Epithelial cell of prostate (primary cell): Measurements from ENCODE around the gene AGAP3.

ENCODE experiments used
- DNase-seq: peaks from one replicate; pipeline ENCODE4 v3.0.0-alpha.2; 2011; ENCODE audit warnings: low read depth, low spot score
- H3K27ac ChIP-seq: fragments of 450-650 bp; 2 replicates; pipeline ENCODE4 v1.5.1; 2017; ENCODE audit warnings: mild to moderate bottlenecking

The AGAP3 gene

DNA sequence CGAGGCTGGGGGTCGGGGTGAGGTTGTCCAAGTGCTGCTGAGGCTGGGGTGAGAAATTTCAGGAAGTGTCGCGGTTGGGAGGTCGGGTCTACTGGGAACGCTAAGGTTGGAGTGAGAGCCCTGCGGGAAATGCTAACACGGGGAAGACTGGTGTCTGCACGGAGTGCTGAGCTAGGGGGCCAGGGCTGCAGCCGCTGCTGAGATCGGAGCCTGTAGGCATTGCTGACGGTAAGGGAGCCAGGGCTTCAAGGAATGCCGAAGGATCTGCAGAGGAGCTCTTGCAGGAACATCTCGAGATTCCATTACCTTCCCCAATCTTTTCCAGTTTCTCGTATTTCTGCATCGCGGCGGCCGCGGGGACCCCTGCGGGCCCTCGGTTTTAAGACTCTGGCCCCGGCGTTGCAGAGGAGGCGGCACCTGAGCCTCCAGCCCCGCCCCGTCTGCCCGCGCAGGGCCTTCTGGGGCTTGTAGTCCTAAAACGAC, 28.7 kb upstream of the AGAP3 start, which contains the start of gene CDK5:
Gene CDK5, minus strand, starts transcription at position 392 of the 483 bp plus-strand sequence. Its CDS starts 49 bp downstream, at position 343.
- H3K27ac ChIP-seq = peak within 1 kb of the TSS; percentile 94
- no peak for DNase-seq

DNA sequence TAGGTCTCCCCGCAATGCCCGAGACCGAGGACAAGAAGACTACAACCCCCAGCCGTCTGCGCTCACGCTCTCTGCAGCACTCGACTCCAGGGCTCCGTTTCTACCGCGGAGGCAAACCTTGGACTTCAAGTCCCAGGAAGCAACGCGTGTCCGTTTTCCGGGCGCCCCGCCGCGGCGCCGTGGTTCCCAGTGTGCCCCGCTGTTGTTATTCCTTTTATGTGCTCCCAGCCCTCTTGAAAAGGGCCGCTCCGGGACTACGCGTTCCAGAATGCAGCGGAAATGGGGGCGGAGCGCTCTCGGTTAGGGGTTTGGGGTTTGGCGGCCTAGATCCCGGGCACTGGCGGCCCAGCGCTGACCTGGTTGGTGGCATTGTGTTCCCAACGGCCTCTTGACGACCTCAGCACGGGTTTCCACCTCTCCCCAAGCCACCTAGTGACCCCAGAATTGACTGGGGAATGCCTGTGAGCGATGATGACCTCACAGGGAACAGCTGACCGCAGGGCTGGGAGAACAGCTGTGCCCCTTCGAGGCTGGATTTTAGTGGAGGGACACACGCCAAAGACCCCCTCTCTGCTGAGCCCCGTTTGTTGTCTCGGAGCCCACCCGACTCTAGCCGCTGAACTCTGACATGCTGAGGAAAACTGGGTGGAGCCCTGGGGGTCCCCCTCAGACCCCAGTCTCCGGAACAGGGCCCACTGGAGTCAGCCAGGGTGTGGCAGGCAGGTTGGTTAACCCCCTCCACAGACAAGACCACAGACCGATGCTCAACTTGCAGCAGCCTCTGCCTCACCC, 28.1 kb upstream of the AGAP3 start:
- H3K27ac ChIP-seq = peak overlapping the region; percentile 94
- DNase-seq = peak; percentile 99

DNA sequence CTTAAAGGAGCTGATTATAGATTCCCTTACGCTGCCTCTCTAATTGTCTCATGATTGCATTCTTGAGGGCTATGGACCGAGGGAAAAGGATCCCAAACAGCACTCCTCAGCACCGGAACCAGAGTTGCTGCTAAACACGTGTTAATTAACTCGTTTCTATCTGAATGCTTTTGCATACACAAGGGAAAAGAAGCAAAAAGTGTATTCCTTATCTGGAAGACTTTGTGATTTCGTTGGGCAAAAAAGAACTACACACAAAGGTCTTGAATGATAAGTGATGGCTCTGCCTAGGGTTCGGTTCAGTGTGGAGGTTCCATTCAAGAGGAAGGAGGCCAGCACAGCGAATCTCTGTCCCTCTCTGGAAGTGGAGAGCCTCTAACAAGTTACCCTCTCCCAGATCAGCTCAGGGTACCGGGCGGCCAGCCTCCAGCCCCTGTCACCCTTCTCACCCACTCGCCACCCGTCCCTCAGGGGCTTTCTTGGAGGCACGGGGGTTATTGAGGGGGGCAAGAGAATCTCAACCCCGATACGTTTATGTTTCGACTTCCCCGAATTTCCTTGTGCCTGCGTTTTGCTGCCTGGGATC, 27.4 kb upstream of the AGAP3 start:
- H3K27ac ChIP-seq = peak overlapping the region; percentile 94

DNA sequence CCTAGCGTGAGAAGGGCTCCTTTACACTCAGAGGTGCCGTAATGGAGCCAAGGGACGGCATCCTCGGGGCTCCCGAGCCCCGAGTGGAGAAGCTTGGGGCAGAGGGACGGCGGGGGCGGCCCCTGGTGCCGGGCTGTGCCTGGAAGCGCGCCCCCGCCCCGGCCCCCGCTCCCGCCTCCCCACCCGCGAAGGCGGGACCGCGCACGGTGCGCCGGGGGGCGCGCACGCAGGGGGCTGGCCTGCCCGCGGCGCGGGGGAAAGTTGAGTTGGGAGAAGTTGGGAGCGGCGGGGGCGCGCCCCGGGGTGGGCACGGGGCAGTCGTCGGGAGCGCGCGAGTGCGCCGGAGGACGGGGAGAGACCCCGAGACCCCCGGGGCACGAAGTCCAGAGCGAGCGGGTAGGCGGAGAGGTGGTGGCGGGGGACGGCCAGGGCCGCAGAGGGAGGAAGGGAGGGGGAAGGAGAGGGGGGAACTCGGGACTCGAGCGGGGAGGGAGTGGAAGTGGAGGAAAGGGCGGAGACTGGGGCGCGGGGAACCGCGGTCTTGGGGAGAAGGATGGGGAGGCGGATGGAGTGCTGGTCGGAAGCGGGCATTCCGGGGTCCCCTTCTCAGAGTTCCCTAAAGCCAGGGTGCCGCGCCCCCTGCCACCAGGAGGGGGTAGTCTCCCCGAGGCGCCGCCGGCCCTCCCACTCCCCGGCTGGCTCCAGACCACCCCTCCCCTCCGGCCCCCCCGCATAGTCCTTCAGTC, 26.7 kb upstream of the AGAP3 start, which contains the start of gene SLC4A2:
Gene SLC4A2, plus strand, starts transcription at position 223 of the 746 bp plus-strand sequence. CDS start 2,399 bp downstream, outside the sequence.
- H3K27ac ChIP-seq = peak within 1 kb of the TSS; percentile 94
- DNase-seq = no peak

More for the DNA sequence above, 27.4 kb upstream of the AGAP3 start:
- no peak for DNase-seq

DNA sequence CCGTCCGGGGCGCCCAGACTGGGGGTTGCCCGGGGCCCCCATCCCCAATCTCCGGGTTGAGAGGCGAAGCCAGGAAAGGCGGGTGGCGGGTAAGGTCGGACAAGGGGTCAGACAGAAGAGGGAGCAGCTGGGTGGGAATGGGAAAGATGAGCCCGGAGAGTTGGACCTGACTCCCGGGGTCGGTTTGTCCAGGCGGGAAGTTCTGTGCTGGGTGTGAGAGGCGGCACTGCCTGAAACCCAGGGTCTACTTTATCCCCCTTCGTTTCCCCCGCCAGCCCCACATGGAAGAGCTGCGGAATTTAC, 26.2 kb upstream of the AGAP3 start:
- H3K27ac ChIP-seq = peak overlapping the region; percentile 94
- no peak for DNase-seq

DNA sequence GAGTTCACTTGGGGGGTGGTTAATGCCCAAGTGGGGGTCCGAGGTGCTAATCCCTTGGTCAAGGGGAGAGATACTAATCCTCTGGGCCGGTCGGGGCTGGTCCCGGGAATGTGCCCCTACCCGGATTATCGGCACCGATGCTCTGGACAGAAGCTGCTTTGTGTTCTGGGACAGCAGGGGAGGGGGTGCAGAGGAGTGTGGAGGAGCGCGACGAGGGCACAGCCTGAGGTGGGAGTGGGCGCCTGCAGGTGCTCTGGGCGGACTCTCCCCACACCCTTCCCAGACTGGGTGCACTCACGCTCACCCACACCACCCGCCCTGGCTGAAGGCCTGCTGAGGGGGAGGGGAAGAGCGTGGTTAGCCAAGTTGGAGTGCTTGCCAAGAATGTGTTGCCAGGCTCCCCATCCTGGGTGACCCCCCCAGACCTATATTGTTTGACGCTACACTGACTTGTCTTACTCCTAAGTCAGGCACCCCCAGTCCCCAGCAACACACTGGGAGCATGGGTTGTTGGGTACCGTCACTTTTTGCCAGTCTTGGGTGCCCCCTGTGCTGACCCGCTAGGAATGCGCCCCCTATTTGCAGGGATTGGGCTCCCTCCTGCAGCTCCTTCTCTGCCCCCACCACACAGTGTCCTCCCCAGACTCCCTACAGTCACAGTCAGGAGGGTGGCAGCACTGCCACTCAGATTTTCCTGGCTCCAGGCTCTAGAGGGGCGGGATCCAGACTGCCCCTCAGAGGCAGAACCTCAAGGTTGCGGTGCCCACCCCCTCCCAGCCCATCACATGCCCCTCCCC, 25.7 kb upstream of the AGAP3 start:
- H3K27ac ChIP-seq = peak overlapping the region; percentile 94
- DNase-seq = no peak

DNA sequence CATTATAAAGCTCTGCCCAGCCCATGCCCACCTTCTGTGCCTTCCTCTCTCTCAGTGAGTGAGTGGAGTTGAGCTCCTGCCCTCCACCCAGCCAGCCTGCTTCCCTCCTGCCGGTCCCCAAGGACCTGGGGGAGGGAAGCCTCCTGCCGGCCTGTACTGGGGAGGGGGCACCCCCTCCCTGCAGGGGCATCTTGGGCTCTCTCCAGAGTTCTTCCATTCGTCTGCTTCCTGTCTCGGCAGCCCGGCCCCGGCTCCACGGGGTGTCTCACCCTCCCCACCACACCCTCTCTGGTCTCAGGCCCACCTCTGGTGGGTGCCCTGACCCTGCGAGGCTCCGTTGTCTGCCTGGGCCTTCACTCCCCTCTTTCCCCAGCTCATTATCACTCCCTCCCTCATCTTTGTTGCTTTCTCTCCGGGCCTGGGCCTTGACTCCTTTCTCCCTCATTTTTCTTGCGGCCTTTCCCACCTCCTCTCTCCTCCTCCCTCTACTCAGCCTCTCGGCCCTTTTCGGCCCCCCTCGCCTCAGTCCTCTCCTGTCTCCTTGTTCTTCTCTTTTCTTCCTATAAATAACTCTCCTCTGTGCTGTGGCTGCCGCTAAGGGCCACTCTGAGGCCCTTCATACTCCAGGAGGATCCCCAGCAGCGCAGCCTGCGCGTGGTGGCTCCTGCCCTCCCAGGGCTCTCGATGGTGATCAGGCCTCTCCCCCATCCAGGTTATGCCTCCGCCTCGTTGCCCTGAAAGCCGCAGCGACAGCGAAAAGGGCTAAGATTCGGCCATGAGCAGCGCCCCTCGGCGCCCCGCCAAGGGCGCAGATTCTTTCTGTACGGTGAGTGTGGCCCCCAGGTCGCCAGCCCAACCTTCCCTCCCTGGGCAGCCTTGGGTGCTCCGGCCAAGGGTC, 24.8 kb upstream of the AGAP3 start:
- DNase-seq = no peak
- no peak overlapping the region for H3K27ac ChIP-seq

DNA sequence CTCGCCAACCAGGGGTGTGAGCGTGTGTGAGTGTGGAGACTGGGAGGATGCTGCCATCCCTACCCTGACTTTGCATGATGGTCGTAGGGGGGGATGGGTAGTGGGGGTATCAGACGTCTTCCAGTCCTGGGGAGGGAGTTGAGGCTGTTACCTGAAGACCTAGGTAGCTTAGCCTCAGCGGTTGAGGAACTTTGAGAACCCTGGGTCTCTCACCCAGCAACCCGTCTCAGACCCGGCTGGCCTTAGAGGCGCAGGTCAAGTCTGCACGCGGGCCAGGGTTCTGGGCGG, 24.2 kb upstream of the AGAP3 start:
- no peak overlapping the region for H3K27ac ChIP-seq

DNA sequence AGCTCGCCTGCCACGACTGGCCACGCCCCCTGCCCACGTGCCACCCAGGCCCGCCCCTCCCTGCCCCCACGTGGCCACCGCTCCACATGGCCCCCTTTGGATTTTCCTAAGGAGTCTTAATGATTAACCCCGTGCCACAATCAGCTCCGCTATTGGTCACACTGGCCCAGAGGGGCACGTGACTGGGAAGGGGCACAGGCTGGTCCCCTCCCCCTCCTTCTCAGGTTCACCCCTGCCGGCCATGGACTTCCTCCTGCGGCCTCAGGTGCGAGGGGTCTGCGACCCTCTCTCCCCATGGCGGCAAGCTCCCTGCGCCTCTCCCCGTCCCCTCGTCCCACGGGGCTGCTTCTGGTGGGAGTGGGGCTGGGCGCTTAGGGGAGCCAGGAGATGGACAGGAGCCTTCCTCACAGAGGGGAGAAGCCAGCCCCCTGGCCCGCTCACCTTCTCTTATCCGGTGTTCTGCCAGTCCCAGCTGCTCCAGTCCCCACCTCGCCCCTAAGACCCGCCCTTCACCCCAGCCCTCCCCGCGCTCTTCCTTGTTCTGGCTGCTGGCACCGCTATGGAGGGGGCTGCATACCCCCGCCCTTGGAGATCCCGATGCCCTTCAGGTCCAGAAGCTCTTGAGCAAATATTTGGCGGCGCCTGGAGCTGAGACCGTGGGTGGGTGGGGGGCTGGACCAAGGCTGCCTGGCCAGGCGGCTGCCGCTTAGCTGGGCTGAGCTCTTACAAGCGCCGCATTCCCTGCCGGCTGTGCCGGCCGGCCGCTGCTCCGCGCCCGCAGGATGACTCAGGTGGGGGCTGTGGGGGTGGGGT, 23.7 kb upstream of the AGAP3 start:
- no peak for DNase-seq
- H3K27ac ChIP-seq = peak overlapping the region; percentile 41

More for the DNA sequence above, 24.2 kb upstream of the AGAP3 start:
- DNase-seq = no peak

DNA sequence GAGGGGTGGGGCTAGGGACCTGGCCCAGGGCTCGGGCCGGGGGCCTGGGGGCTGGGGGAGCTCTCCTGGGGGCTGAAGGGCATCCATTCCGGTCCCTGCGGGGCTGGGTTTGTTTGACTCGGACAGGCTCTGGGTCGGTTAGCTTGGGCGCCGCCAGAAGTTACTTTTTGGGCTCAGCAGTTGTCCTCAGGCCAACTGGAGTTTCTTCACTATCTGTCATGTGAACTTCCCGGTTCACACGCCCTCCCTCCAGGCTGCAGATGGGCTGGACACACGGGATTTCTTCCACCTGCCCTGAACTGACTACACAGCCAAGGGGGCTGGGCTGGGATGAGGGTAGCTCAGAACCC, 23.1 kb upstream of the AGAP3 start:
- H3K27ac ChIP-seq = peak overlapping the region; percentile 41
- no peak for DNase-seq

DNA sequence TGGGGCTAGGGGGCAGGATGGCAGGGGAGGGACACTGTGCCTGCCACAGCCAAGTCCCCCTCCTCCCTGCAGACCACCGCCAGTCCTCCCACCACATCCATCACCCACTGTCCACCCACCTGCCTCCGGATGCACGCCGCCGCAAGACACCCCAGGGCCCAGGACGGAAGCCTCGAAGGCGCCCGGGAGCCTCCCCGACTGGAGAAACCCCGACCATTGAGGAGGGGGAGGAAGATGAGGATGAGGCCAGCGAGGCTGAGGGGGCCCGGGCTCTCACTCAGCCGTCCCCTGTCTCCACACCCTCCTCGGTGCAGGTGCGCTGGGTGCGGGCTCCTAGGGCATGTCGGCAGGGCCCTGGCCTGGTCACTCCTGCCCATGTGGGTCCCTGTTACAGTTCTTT, 21.8 kb upstream of the AGAP3 start:
- no peak overlapping the region for H3K27ac ChIP-seq
- no peak for DNase-seq

DNA sequence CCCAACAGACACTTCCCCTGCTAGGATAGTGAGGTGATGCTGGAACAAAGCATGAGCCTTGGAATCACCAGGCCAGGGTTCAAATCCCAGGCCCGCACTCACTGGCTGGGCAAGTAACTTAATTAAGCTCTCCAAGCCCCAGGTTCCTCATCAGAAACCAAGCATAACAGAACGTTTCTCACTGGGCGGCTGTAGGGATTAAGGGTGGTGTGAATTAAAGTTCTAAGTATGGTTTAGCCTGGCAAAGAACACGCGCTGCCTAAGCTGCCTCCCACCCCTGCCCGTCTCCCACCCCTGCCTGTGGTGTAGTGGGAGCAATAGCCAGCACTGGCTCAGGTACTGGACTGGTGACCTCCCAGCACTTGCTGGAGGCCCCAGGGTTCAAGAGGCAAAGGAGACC, 21.3 kb upstream of the AGAP3 start:
- no peak for DNase-seq
- H3K27ac ChIP-seq = no peak overlapping the region

DNA sequence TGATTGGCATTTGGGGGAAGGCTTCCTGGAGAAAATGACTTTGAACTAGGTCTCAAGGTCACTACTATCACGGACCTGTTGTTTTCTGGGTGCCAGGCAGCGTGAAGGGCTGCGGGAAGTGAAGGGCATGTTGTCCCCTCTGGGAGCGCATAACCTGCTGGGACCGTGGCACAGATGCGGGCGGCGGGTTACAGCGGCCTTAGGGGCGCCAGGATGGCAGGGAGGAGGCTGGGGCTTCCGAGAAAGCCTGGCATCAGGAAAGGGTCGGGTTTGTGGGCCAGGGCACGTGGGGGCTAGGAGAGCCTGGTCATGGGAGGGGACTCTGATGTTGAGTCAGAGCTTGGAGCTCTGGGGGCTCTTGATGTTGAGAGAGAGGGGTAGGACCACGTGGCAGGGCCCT, 20.8 kb upstream of the AGAP3 start:
- no peak for DNase-seq
- H3K27ac ChIP-seq = no peak overlapping the region

DNA sequence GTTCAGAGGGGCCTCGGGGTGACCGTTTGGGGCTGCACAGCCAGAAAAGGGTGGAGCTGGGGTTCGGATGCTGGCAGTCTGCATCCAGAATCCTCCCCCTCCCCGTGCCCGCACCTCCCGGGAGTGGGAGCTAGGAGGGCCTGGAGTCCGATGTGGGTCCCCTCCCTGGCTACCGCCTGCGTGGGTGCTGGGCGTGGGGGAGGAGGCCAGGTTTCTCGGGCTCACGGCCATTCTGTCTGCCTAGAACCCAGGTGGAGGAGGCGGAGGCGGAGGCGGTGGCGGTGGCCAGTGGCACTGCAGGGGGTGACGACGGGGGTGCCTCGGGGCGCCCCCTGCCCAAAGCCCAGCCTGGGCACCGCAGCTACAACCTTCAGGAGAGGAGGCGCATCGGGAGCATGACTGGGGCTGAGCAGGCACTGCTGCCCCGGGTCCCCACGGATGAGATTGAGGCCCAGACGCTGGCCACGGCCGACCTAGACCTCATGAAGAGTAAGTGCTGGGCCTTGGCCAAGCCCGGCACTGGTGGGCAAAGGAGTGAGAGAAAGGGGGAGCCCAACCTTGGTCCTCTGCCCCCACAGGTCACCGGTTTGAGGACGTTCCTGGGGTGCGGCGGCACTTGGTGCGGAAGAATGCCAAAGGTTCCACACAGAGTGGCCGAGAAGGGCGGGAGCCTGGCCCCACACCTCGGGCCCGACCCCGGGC, 19.9 kb upstream of the AGAP3 start:
- no peak overlapping the region for H3K27ac ChIP-seq
- no peak for DNase-seq

DNA sequence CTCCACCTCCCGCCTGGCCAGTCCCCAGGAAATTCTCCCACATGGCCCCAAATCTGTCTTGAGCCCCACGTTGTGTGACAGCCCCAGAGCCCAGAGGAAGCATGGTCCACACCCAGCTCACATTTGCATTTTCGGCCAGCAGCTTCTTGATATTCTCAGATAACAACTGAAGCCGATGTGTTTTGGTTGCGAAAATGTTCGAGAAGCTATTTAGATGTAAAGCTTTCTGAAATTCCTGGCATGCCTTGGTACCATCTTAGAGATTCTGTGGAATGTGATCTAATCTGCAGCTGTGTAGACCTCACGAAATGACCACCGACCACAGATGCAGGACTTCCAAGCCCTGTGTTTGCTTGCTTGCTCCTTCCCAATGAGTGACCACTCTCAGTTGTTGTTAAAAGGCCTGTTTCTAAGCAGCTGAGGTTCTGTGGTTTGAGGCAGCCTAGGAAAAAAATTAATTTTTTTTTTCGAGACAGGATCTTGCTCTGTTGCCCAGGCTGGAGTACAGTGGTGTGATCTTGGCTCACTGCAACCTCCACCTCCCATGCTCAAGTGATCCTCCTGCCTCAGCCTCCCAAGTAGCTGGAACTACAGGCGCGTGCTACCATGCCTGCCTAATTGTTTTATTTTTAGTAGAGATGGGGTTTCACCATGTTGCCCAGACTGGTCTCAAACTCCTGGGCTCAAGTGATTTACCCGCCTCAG, 18.1 kb upstream of the AGAP3 start:
- no peak overlapping the region for H3K27ac ChIP-seq
- no peak for DNase-seq

DNA sequence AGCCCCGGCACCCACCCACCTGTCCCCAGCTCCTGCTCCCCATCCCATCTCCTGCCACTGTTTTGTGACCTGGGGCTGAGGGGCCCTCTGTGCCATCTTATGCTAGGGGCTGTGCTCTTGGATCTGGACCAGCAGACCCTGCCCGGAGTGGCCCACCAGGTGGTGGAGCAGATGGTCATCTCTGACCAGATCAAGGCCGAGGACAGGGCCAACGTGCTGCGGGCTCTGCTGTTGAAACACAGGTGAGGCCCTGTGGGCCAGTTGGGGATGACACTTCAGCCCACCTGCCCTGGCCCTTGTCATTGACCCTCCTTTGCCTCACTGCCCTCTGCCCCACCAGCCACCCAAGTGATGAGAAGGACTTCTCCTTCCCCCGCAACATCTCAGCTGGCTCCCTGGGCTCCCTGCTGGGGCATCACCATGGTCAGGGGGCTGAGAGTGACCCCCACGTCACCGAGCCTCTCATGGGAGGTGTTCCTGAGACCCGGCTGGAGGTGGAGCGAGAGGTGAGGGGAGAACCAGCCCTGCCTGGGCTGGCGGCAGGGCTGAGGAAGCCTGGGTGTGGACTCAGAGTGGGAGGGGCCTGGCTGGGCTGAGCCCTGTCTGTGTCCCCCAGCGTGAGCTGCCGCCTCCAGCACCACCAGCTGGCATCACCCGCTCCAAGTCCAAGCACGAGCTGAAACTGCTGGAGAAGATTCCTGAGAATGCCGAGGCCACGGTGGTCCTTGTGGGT, 16.3 kb upstream of the AGAP3 start:
- no peak overlapping the region for H3K27ac ChIP-seq
- DNase-seq = no peak

DNA sequence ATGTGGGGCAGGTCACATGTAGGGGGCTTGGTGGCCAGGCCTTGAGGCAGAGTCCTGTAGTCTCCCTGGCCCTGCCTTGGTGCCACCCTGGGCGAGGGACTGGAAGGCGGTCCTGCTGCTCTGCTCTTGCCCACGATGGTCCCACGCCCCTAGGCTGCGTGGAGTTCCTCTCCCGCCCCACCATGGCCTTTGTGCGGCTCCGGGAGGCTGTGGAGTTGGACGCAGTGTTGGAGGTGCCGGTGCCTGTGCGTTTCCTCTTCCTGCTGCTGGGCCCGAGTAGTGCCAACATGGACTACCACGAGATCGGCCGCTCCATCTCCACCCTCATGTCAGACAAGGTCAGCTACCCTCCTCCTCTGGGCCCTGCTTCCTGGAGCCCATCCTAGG, 15.7 kb upstream of the AGAP3 start:
- no peak overlapping the region for H3K27ac ChIP-seq
- DNase-seq = no peak
